Liver (tissue), 9 donors: ENCODE results near the gene DAGLA. TPM values are rescaled to one million over a fixed set of nuclear protein-coding genes. Genes with fewer than 3 reads are reported as not detected.

Experiments
- DNase-seq: peaks from one replicate; pipeline ENCODE4 v3.0.0-alpha.2; 2017; ENCODE audit warnings: low spot score
- H3K27ac ChIP-seq, 2 donors: one replicate each; pipeline ENCODE4 v1.7.0; 2013; ENCODE audit warnings: inconsistent platforms in 2 of 2, low read length in 2 of 2, control low read depth in 1 of 2, low read depth in 1 of 2, mild to moderate bottlenecking in 1 of 2
- H3K27me3 ChIP-seq, 4 donors: one replicate each; pipeline versions ENCODE4 v1.6.1 to v1.7.0; 2013; ENCODE audit warnings: low read length in 3 of 4, inconsistent platforms in 1 of 4, mild to moderate bottlenecking in 1 of 4, moderate library complexity in 1 of 4; ENCODE audit not compliant: control insufficient read depth in 4 of 4, insufficient read depth in 4 of 4
- H3K36me3 ChIP-seq, 4 donors: one replicate each; pipeline versions ENCODE4 v1.6.1 to v1.7.0; 2013; ENCODE audit warnings: low read length in 3 of 4, mild to moderate bottlenecking in 3 of 4, low read depth in 1 of 4, moderate library complexity in 1 of 4; ENCODE audit not compliant: control insufficient read depth in 4 of 4, insufficient read depth in 3 of 4
- H3K4me1 ChIP-seq, 4 donors: one replicate each; pipeline versions ENCODE4 v1.6.1 to v1.7.0; 2013; ENCODE audit warnings: low read length in 3 of 4, mild to moderate bottlenecking in 3 of 4, moderate library complexity in 1 of 4; ENCODE audit not compliant: control insufficient read depth in 4 of 4, insufficient read depth in 4 of 4
- H3K4me3 ChIP-seq, 3 donors: one replicate each; pipeline versions ENCODE4 v1.6.1 to v1.7.0; 2013; ENCODE audit warnings: low read length in 3 of 3, control low read depth in 1 of 3, low read depth in 1 of 3, mild to moderate bottlenecking in 1 of 3
- H3K9ac ChIP-seq, 2 donors: one replicate each; pipeline ENCODE4 v1.7.0; 2013; ENCODE audit warnings: low read length in 2 of 2, mild to moderate bottlenecking in 2 of 2, moderate library complexity in 2 of 2, control low read depth in 1 of 2, low read depth in 1 of 2
- H3K9me3 ChIP-seq, 4 donors: one replicate each; pipeline versions ENCODE4 v1.6.1 to v1.7.0; 2013; ENCODE audit warnings: low read length in 3 of 4; ENCODE audit not compliant: control insufficient read depth in 4 of 4
- EGR1 ChIP-seq, 2 donors: IDR thresholded peaks; 2 replicates each; pipeline ENCODE4 v1.6.1; 2016 to 2018; ENCODE audit warnings: antibody characterized with exemption in 2 of 2, low read depth in 2 of 2
- FOXA1 ChIP-seq: IDR thresholded peaks from 2 replicates; pipeline ENCODE4 v1.6.1; 2016; ENCODE audit warnings: antibody characterized with exemption
- FOXA2 ChIP-seq: IDR thresholded peaks from 2 replicates; pipeline ENCODE4 v1.6.1; 2016; ENCODE audit warnings: antibody characterized with exemption
- GABPA ChIP-seq, 2 donors: IDR thresholded peaks in 1 of 2; conservative IDR thresholded peaks in 1 of 2; 2 replicates each; pipeline ENCODE4 v1.6.1; 2016; ENCODE audit warnings: antibody characterized with exemption in 2 of 2, mild to moderate bottlenecking in 1 of 2, moderate library complexity in 1 of 2
- HNF4A ChIP-seq, 2 donors: conservative IDR thresholded peaks; 2 replicates each; pipeline ENCODE4 v1.6.1; 2016; ENCODE audit warnings: antibody characterized with exemption in 2 of 2, mild to moderate bottlenecking in 2 of 2
- HNF4G ChIP-seq: IDR thresholded peaks from 2 replicates; pipeline ENCODE4 v1.6.1; 2016; ENCODE audit warnings: antibody characterized with exemption
- JUND ChIP-seq, 2 donors: IDR thresholded peaks; 2 replicates each; pipeline ENCODE4 v1.6.1; 2016; ENCODE audit warnings: antibody characterized with exemption in 2 of 2
- MAX ChIP-seq: IDR thresholded peaks from 2 replicates; pipeline ENCODE4 v1.6.1; 2016; ENCODE audit warnings: antibody characterized with exemption
- NR2F2 ChIP-seq: IDR thresholded peaks from 2 replicates; pipeline ENCODE4 v1.6.1; 2016; ENCODE audit warnings: antibody characterized with exemption
- RAD21 ChIP-seq, 2 donors: IDR thresholded peaks; 2 replicates each; pipeline ENCODE4 v1.6.1; 2016; ENCODE audit warnings: antibody characterized with exemption in 2 of 2, mild to moderate bottlenecking in 2 of 2
- RXRA ChIP-seq, 2 donors: IDR thresholded peaks; 2 replicates each; pipeline ENCODE4 v1.6.1; 2017 to 2018; ENCODE audit warnings: antibody characterized with exemption in 2 of 2, mild to moderate bottlenecking in 1 of 2
- SP1 ChIP-seq: IDR thresholded peaks from 2 replicates; pipeline ENCODE4 v1.6.1; 2018; ENCODE audit warnings: antibody characterized with exemption, mild to moderate bottlenecking
- TAF1 ChIP-seq: conservative IDR thresholded peaks from 2 replicates; pipeline ENCODE4 v1.6.1; 2016; ENCODE audit warnings: antibody characterized with exemption, mild to moderate bottlenecking
- YY1 ChIP-seq: IDR thresholded peaks from 2 replicates; pipeline ENCODE4 v1.6.1; 2016; ENCODE audit warnings: antibody characterized with exemption, mild to moderate bottlenecking
- ZBTB33 ChIP-seq: IDR thresholded peaks from 2 replicates; pipeline ENCODE4 v1.6.1; 2016; ENCODE audit warnings: antibody characterized with exemption
- whole genome bisulfite sequencing: extraction: QIAGEN DNeasy Blood & Tissue Kit; methylation state at CpG from one replicate; pipeline ENCODE4 v1.1.7; 2013; 5-methylcytosine and 5-hydroxymethylcytosine counted together
- polyA plus RNA-seq, 2 donors: library from polyadenylated mRNA; stranded (reverse) in 1 of 2; unstranded in 1 of 2; fragments of 200-250 nt in 1 of 2; fragments of >200 nt in 1 of 2; fragmentation: Nextera tagmentation in 1 of 2; extraction: Ambion mirVana in 1 of 2; gene quantifications; one replicate each; pipeline versions ENCODE4 v1.2.1 to v1.2.3, GENCODE V29; 2013 to 2015
- total RNA-seq, 2 donors: library from RNA; depleted of rRNA; stranded (reverse); fragments of >200 nt; gene quantifications; one replicate each; pipeline ENCODE4 v1.2.3, GENCODE V29; 2014
- TF ChIP-seq, protein P1 (sequence below): fragments of 150-350 bp; IDR thresholded peaks from 2 replicates; pipeline ENCODE4 v1.5.1; 2017; ENCODE audit warnings: improper control_type of control experiment, low read depth, low read length; ENCODE audit not compliant: missing input control
- TF ChIP-seq, protein P2 (sequence below): IDR thresholded peaks from 2 replicates; pipeline ENCODE4 v1.6.1; 2016; ENCODE audit warnings: antibody characterized with exemption
- TF ChIP-seq, protein P3 (sequence below): IDR thresholded peaks from 2 replicates; pipeline ENCODE4 v1.6.1; 2016; ENCODE audit warnings: antibody characterized with exemption, mild to moderate bottlenecking
- donor health status: healthy.
- donor health status: healthy.
- donor health status: healthy.
- donor health status: healthy.
- donor health status: healthy.

DAGLA gene
- total and polyA plus RNA-seq, 4 donors: 0.13 to 0.84 (median 0.60) TPM

DNA sequence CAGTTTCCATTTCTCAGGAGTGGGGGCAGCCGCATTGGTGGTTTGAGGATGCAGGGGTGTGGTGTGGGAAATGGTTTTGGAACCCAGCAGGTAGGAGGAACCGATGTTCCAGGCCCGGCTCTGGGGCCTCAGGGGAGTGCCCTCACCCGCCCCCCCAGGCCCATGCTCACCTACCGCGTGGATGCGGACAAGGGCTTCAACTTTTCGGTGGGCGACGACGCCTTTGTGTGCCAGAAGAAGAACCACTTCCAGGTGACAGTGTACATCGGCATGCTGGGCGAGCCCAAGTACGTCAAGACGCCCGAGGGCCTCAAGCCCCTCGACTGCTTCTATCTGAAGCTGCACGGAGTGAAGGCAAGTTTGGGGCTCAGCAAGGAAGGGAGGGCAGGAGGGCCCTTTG lies 93.6 kb downstream of the DAGLA start:
- TF ChIP-seq YY1: no peak
- TF ChIP-seq JUND (IDR thresholded peaks at IDR 0.05): no peak
- TF ChIP-seq, protein P1, sequence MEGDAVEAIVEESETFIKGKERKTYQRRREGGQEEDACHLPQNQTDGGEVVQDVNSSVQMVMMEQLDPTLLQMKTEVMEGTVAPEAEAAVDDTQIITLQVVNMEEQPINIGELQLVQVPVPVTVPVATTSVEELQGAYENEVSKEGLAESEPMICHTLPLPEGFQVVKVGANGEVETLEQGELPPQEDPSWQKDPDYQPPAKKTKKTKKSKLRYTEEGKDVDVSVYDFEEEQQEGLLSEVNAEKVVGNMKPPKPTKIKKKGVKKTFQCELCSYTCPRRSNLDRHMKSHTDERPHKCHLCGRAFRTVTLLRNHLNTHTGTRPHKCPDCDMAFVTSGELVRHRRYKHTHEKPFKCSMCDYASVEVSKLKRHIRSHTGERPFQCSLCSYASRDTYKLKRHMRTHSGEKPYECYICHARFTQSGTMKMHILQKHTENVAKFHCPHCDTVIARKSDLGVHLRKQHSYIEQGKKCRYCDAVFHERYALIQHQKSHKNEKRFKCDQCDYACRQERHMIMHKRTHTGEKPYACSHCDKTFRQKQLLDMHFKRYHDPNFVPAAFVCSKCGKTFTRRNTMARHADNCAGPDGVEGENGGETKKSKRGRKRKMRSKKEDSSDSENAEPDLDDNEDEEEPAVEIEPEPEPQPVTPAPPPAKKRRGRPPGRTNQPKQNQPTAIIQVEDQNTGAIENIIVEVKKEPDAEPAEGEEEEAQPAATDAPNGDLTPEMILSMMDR: no peak
- TF ChIP-seq, protein P2, sequence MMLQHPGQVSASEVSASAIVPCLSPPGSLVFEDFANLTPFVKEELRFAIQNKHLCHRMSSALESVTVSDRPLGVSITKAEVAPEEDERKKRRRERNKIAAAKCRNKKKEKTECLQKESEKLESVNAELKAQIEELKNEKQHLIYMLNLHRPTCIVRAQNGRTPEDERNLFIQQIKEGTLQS: no peak
- TF ChIP-seq NR2F2: no peak
- TF ChIP-seq HNF4A (conservative IDR thresholded peaks at IDR 0.05): no peak
- TF ChIP-seq, protein P3, sequence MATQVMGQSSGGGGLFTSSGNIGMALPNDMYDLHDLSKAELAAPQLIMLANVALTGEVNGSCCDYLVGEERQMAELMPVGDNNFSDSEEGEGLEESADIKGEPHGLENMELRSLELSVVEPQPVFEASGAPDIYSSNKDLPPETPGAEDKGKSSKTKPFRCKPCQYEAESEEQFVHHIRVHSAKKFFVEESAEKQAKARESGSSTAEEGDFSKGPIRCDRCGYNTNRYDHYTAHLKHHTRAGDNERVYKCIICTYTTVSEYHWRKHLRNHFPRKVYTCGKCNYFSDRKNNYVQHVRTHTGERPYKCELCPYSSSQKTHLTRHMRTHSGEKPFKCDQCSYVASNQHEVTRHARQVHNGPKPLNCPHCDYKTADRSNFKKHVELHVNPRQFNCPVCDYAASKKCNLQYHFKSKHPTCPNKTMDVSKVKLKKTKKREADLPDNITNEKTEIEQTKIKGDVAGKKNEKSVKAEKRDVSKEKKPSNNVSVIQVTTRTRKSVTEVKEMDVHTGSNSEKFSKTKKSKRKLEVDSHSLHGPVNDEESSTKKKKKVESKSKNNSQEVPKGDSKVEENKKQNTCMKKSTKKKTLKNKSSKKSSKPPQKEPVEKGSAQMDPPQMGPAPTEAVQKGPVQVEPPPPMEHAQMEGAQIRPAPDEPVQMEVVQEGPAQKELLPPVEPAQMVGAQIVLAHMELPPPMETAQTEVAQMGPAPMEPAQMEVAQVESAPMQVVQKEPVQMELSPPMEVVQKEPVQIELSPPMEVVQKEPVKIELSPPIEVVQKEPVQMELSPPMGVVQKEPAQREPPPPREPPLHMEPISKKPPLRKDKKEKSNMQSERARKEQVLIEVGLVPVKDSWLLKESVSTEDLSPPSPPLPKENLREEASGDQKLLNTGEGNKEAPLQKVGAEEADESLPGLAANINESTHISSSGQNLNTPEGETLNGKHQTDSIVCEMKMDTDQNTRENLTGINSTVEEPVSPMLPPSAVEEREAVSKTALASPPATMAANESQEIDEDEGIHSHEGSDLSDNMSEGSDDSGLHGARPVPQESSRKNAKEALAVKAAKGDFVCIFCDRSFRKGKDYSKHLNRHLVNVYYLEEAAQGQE: no peak
- Histone ChIP-seq H3K9me3 (no peaks in the 10 kb centered on the region), H3K4me1 (peaks cover 3 to 18% (median 12%) of the 10 kb centered on the region in 4 donors), H3K27me3 (no peaks in the 10 kb centered on the region), H3K27ac (no peak overlapping the region), H3K36me3 (peaks cover 0 to 11% (median 2%) of the 10 kb centered on the region in 4 donors), H3K4me3 (no peak overlapping the region), H3K9ac (no peak overlapping the region)
- no peak for DNase-seq
- WGBS: 96% methylated on average over 18 of the region's 18 CpGs

DNA sequence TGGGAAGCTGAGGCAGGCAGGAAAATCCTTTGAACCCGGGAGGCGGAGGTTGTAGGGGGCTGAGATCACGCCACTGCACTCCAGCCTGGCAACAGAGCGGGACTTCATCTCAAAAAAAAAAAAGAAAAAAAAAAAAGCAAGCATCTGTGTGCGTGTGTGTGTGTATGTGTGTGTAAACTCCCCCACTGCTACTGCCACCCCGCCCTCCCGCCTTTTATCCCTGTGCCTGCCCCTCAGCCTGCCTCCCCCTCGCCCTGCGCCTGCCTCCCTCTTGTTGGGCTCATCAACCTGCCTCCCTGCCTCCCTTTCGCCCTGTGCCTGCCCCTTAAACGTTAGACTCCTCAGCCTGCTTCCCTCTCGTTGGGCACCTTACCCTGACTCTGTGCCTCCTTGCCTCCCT lies 94.2 kb downstream of the DAGLA start:
- peaks cover 0 to 12% (median 9%) of the 10 kb centered on the region in 4 donors for H3K4me1 ChIP-seq
- no peak overlapping the region for H3K9ac ChIP-seq
- no peak for DNase-seq
- H3K9me3 ChIP-seq: no peaks in the 10 kb centered on the region
- TF ChIP-seq RAD21 (IDR thresholded peaks at IDR 0.05) (no peak), MAX (no peak), EGR1 (IDR thresholded peaks at IDR 0.05; ENCODE audit: low read depth in 2 of 2) (no peak), RXRA (IDR thresholded peaks at IDR 0.05) (no peak), YY1 (no peak), JUND (IDR thresholded peaks at IDR 0.05) (no peak), ZBTB33 (no peak), FOXA2 (no peak), TAF1 (no peak), HNF4G (no peak), SP1 (no peak), GABPA (IDR thresholded peaks at IDR 0.05 in 1 of 2, conservative IDR thresholded peaks at IDR 0.05 in 1 of 2) (no peak), HNF4A (conservative IDR thresholded peaks at IDR 0.05) (no peak), FOXA1 (no peak)
- TF ChIP-seq, protein P3: no peak
- TF ChIP-seq, protein P1: no peak
- H3K4me3 ChIP-seq: no peak overlapping the region
- H3K27me3 ChIP-seq: no peaks in the 10 kb centered on the region
- 91% methylated on average over 12 of the region's 12 CpGs for WGBS
- H3K36me3 ChIP-seq: peaks cover 0 to 15% (median 2%) of the 10 kb centered on the region in 4 donors
- no peak overlapping the region for H3K27ac ChIP-seq
